HL-60/S4 (cell line): ENCODE data around the gene DCDC1.

ENCODE experiments used
- in situ Hi-C: fragments of 300-500 bp; cut with MboI; formaldehyde crosslinking; loops from 2 replicates; pipeline ENCODE4 v1.14.3; 2022; ENCODE audit warnings: low sequenced_read_pairs

The DCDC1 gene

GRCh38 chr11:30926130-30926529 is 443.4 kb downstream of the DCDC1 start:
- in situ Hi-C loops, result no loop called here

- in situ Hi-C loops, result loop anchor here (25.0 kb wide), 1 partner anchor 560 kb away; no protein-coding TSS in a partner anchor
These were observed 447.7 kb downstream of the DCDC1 start for GRCh38 chr11:30921811-30922210.

- in situ Hi-C loops, result loop anchor here (25.0 kb wide), 1 partner anchor 557 kb away; no protein-coding TSS in a partner anchor
These were observed 450.0 kb downstream of the DCDC1 start for GRCh38 chr11:30919389-30920152.

- in situ Hi-C loops, result loop anchor here (25.0 kb wide), 1 partner anchor 556 kb away; no protein-coding TSS in a partner anchor
These were observed 451.6 kb downstream of the DCDC1 start for GRCh38 chr11:30917859-30918478.

GRCh38 chr11:30917266-30917665 is 452.3 kb downstream of the DCDC1 start:
- in situ Hi-C loops, result loop anchor here (25.0 kb wide), 1 partner anchor 555 kb away; no protein-coding TSS in a partner anchor

- in situ Hi-C loops, result loop anchor here (25.0 kb wide), 1 partner anchor 554 kb away; no protein-coding TSS in a partner anchor
These were observed 452.8 kb downstream of the DCDC1 start for GRCh38 chr11:30916764-30917163.

- in situ Hi-C loops, result loop anchor here (25.0 kb wide), 1 partner anchor 552 kb away; no protein-coding TSS in a partner anchor
These were observed 455.3 kb downstream of the DCDC1 start for GRCh38 chr11:30914143-30914762.

GRCh38 chr11:30911247-30911646 is 458.3 kb downstream of the DCDC1 start:
- in situ Hi-C loops, result loop anchor here (25.0 kb wide), 1 partner anchor 549 kb away; no protein-coding TSS in a partner anchor

GRCh38 chr11:30908857-30909256 is 460.7 kb downstream of the DCDC1 start:
- in situ Hi-C loops, result loop anchor here (25.0 kb wide), 1 partner anchor 547 kb away; no protein-coding TSS in a partner anchor

- in situ Hi-C loops, result loop anchor here (25.0 kb wide), 1 partner anchor 546 kb away; no protein-coding TSS in a partner anchor
These were observed 461.3 kb downstream of the DCDC1 start for GRCh38 chr11:30908272-30908671.

GRCh38 chr11:30902929-30903328 is 466.6 kb downstream of the DCDC1 start:
- in situ Hi-C loops, result loop anchor here (25.0 kb wide), 1 partner anchor 541 kb away; no protein-coding TSS in a partner anchor

GRCh38 chr11:30895046-30895445 is 474.5 kb downstream of the DCDC1 start:
- in situ Hi-C loops, result no loop called here

- in situ Hi-C loops, result no loop called here
These were observed 476.2 kb downstream of the DCDC1 start for GRCh38 chr11:30893318-30893717.

GRCh38 chr11:30889143-30889794 is 480.3 kb downstream of the DCDC1 start:
- in situ Hi-C loops, result no loop called here

GRCh38 chr11:30879322-30880005 is 490.1 kb downstream of the DCDC1 start:
- in situ Hi-C loops, result no loop called here

- in situ Hi-C loops, result no loop called here
These were observed 491.1 kb downstream of the DCDC1 start for GRCh38 chr11:30878400-30878799.

- in situ Hi-C loops, result no loop called here
These were observed 492.7 kb downstream of the DCDC1 start for GRCh38 chr11:30876663-30877396.

GRCh38 chr11:30876228-30876627 is 493.3 kb downstream of the DCDC1 start:
- in situ Hi-C loops, result no loop called here

- in situ Hi-C loops, result no loop called here
These were observed 493.7 kb downstream of the DCDC1 start for GRCh38 chr11:30875806-30876205.
